Skeletal muscle tissue (tissue), 4 donors: ENCODE results near the gene RERE. TPM values are rescaled to one million over a fixed set of nuclear protein-coding genes. Genes with fewer than 3 reads are reported as not detected.

Experiments used
- H3K27ac ChIP-seq: one replicate; pipeline ENCODE4 v1.7.0; 2013; ENCODE audit warnings: mild to moderate bottlenecking, low read depth, low read length, inconsistent platforms
- H3K27me3 ChIP-seq, 3 donors: one replicate each; pipeline ENCODE4 v1.7.0; 2013; ENCODE audit warnings: low read length in 3 of 3; ENCODE audit not compliant: control insufficient read depth in 3 of 3, insufficient read depth in 3 of 3
- H3K36me3 ChIP-seq, 3 donors: one replicate each; pipeline ENCODE4 v1.7.0; 2013; ENCODE audit warnings: low read length in 3 of 3; ENCODE audit not compliant: control insufficient read depth in 3 of 3, insufficient read depth in 3 of 3
- H3K4me1 ChIP-seq, 3 donors: one replicate each; pipeline ENCODE4 v1.7.0; 2013; ENCODE audit warnings: low read length in 3 of 3, mild to moderate bottlenecking in 3 of 3; ENCODE audit not compliant: control insufficient read depth in 3 of 3, insufficient read depth in 3 of 3
- H3K4me3 ChIP-seq, 3 donors: one replicate each; pipeline ENCODE4 v1.7.0; 2013; ENCODE audit warnings: low read length in 3 of 3
- H3K9ac ChIP-seq, 3 donors: one replicate each; pipeline ENCODE4 v1.7.0; 2013; ENCODE audit warnings: low read length in 3 of 3, mild to moderate bottlenecking in 3 of 3, moderate library complexity in 2 of 3, low read depth in 1 of 3
- H3K9me3 ChIP-seq, 3 donors: one replicate each; pipeline ENCODE4 v1.7.0; 2013; ENCODE audit warnings: low read length in 3 of 3; ENCODE audit not compliant: control insufficient read depth in 3 of 3
- total RNA-seq: library from RNA; depleted of rRNA; stranded (reverse); fragments of >200 nt; gene quantifications from one replicate; pipeline ENCODE4 v1.2.3, GENCODE V29; 2014
- donor health status: Osteomylitis.

Gene RERE
- total RNA-seq, 1 donor from 2014 or later = 212 TPM

DNA sequence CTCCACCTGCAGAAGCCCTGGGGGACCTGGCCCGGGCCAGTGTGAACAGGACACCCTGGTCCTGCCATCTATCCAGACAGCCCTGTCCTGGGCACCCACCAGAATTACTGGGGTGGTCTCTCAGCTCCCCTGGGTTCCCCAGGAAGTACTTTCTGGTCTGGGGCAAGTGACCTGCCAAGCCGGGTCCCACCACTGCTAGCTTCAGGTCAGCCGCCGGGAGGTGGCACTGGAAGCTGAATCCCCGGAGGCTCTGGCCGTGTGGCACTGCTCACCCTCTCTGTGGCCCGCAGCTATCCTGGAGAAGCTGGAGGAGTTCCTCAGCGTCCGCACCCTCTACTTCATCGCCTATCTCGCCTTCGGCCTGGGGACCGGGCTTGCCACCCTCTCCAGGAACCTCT is 478.2 kb downstream of the RERE start:
- H3K4me3 ChIP-seq = no peak overlapping the region
- H3K9me3 ChIP-seq = no peaks in the 10 kb centered on the region
- H3K9ac ChIP-seq = no peak overlapping the region
- no peaks in the 10 kb centered on the region for H3K27me3 ChIP-seq
- H3K27ac ChIP-seq = no peak overlapping the region
- H3K4me1 ChIP-seq = peaks cover 9 to 10% (median 10%) of the 10 kb centered on the region in 3 donors
- H3K36me3 ChIP-seq = peaks cover 0 to 9% (median 0%) of the 10 kb centered on the region in 3 donors

DNA sequence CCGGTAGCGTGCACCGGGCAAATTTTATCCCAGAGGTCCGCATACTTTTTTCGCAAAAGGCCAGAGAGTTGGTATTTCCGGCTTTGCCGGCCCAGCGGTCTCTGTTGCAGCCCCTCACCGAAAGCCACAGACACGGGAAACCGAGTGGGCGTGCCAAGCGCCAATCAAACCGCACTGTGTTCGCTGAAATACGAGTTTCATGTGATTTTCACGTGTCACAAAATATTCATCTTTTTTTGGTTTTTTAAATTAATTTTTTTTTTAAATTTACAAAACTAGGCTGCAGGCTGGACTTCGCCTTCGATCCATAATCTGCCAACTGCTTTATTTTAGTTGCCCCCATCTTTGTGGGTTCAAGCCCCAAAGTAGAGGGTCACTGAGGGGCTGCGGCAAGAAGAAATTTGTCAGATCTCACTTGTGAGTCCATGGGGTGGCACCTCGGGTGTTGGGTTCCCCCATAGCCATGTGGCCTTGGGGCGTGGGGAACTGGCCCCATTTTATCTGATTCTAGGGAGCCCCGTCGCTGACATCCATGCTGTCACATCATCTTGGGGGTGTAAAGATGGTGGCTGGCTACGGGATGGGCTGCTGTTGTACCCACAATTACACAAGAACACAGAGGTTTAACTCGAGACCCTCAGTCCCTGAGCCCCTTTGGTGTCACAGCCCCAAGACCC is 478.8 kb downstream of the RERE start:
- Histone ChIP-seq H3K9ac (no peak overlapping the region), H3K4me1 (peaks cover 6 to 7% (median 7%) of the 10 kb centered on the region in 3 donors), H3K27ac (no peak overlapping the region), H3K4me3 (no peak overlapping the region), H3K36me3 (peaks cover 0 to 9% (median 0%) of the 10 kb centered on the region in 3 donors), H3K27me3 (no peaks in the 10 kb centered on the region), H3K9me3 (no peaks in the 10 kb centered on the region)

DNA sequence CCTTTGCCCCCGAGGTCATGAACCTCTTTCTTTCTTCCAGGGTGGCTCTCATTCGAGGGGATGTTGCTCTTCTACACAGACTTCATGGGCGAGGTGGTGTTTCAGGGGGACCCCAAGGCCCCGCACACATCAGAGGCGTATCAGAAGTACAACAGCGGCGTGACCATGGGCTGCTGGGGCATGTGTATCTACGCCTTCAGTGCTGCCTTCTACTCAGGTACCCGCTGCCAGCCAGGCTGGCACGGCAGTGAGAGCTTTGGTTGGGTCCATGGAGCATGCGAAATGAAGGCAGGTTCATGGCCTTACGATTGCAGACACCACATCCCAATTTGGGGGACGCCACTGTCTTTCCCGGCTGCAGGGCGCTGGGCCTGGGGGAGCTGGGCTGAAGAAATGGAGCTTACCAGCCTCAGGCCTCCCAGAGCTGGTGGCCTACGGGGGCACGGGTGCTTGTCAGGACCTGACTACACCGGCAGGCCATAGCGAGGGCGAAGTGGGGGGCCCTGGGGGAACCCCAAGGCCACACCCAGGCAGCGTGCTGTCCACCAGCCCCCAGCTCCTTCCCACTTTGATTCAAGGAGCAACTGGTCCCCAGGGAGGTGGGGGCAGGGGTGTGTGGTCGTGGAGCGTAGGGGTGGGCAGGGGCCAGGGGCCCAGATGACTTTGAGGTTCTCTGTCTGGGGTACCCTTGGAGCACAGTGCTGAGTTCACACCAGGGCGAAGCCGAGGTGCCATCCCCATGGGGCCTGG is 479.5 kb downstream of the RERE start:
- Histone ChIP-seq H3K4me3 (no peak overlapping the region), H3K27ac (no peak overlapping the region), H3K27me3 (no peaks in the 10 kb centered on the region), H3K36me3 (peaks cover 0 to 9% (median 0%) of the 10 kb centered on the region in 3 donors), H3K9ac (no peak overlapping the region), H3K9me3 (no peaks in the 10 kb centered on the region), H3K4me1 (peaks cover under 1 to 1% (median under 1%) of the 10 kb centered on the region in 3 donors)

DNA sequence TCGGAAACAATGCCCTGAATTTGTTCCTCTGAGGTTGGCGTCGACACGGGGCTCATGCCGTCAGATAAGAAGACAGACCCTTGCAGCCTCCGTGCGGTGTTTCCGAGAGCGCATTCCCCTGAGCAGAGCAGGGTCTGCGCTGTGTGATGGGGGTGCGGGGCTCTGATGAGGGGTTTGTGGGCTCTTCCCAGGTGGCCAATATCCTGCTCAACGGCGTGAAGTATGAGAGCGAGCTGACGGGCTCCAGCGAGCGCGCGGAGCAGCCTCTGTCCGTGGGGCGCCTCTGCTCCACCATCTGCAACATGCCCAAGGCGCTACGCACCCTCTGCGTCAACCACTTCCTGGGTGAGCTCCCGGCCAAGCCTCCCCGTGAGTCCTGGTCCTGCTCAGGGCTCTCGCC is 482.2 kb downstream of the RERE start:
- Histone ChIP-seq H3K27me3 (no peaks in the 10 kb centered on the region), H3K4me1 (no peaks in the 10 kb centered on the region), H3K27ac (no peak overlapping the region), H3K4me3 (no peak overlapping the region), H3K9ac (no peak overlapping the region), H3K36me3 (peaks cover 0 to 9% (median 0%) of the 10 kb centered on the region in 3 donors), H3K9me3 (no peaks in the 10 kb centered on the region)

DNA sequence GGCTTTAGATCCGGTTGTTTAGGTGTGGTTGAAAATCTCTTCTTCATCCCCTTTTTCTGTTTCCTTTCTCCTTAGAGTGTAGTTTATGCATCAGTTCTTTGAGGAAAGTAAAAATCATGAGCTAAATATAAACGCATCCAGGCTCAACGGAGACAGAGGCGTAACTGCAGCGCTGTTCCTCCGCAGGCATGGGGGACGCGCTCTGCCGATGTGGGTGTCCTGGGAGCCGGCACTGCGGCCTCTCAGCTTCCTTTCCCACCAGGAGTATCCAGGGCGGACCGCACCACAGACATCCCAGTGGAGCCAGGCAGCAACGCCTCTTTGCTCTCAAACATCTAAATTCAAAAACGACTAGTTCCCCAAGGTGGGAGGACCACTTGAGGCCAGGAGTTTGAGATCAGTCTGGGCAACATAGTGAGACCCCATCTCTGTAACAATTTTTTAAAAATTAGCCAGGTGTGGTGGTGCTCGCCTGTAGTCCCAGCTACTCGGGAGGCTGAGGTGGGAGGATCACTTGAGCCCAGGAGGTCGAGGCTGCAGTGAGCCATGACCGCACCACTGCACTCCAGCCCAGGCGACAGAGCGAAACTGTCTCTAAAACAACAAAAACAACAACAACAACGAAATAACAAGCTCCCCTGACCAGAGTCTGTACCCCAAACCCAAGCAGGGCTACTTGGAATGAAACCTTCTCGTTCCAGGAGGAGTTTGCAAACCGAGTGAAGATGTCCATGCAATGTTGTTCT is 483.2 kb downstream of the RERE start:
- Histone ChIP-seq H3K4me1 (no peaks in the 10 kb centered on the region), H3K27me3 (no peaks in the 10 kb centered on the region), H3K9ac (no peak overlapping the region), H3K9me3 (no peaks in the 10 kb centered on the region), H3K36me3 (peaks cover 0 to 8% (median 0%) of the 10 kb centered on the region in 3 donors), H3K27ac (no peak overlapping the region), H3K4me3 (no peak overlapping the region)

DNA sequence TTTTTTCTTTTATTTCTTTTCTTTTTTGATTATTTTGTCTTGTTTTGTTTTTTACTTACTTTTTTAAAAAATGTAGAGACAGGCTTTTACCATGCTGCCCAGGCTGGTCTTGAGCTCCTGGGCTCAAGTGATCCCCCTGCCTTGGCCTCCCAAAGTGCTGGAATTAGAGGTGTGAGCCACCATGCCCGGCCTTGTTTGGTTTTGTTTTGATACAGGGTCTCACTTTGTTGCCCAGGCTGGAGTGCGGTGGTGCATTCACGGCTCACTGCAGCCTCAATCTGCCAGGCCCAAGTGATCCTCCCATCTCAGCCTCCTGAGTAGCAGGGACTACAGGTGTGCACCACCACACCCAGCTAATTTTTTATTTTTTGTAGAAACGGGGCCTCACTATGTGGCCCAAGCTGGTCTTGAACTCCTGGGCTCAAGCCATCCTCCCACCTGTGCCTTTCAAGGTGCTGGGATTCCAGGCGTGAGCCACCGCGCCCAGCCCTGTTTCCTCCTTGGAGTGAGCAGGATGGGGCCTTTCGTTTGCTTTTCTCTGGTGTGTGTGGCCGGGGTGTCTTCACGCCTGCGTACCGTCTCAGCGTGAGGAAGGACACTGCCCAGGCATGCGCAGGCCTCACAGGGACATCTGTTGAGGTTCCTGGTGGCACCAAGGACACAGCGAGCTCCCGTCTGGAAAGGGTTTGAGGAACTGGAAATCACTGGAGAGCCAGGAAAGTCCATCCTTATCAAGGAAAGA is 484.0 kb downstream of the RERE start:
- Histone ChIP-seq H3K27me3 (no peaks in the 10 kb centered on the region), H3K36me3 (peaks cover 0 to 8% (median 0%) of the 10 kb centered on the region in 3 donors), H3K4me1 (no peaks in the 10 kb centered on the region), H3K9me3 (no peaks in the 10 kb centered on the region), H3K27ac (no peak overlapping the region), H3K4me3 (no peak overlapping the region), H3K9ac (no peak overlapping the region)

DNA sequence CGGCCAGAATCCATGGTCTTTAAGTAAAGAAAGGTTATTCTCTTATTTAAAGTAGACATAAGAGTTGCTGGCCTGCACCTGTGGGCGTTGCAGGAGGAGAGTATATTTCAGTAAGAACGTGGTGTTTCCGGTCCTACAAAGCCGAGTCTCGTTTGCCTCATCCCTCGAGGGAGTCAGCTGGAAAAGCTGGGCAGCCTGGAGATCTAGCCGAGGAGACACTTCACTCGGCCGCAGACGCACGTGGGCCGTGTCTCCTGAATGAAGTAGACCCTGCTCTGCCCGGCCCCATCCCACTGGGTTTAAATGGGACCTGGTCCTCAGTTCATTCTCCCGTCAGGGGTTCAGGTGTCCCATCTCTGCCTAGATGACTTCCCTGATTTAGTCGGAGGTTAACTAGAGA is 484.6 kb downstream of the RERE start:
- Histone ChIP-seq H3K9me3 (no peaks in the 10 kb centered on the region), H3K4me1 (no peaks in the 10 kb centered on the region), H3K27ac (no peak overlapping the region), H3K36me3 (peaks cover 0 to 6% (median 0%) of the 10 kb centered on the region in 3 donors), H3K4me3 (no peak overlapping the region), H3K9ac (no peak overlapping the region), H3K27me3 (no peaks in the 10 kb centered on the region)

DNA sequence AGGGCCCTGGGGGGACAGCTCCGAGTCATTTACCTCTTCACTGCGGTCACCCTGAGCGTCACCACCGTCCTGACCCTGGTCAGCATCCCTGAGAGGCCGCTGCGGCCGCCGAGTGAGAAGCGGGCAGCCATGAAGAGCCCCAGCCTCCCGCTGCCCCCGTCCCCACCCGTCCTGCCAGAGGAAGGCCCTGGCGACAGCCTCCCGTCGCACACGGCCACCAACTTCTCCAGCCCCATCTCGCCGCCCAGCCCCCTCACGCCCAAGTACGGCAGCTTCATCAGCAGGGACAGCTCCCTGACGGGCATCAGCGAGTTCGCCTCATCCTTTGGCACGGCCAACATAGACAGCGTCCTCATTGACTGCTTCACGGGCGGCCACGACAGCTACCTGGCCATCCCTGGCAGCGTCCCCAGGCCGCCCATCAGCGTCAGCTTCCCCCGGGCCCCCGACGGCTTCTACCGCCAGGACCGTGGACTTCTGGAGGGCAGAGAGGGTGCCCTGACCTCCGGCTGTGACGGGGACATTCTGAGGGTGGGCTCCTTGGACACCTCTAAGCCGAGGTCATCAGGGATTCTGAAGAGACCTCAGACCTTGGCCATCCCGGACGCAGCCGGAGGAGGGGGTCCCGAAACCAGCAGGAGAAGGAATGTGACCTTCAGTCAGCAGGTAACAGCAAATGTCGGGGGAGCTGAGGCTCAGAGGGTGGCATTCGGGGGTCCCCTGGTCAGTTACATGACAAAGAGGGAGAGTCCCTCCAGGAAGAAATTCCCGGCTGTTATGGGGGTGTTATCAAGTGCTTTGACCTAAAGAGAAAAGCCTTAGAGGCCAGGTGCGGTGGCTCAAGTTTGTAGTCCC is 486.9 kb downstream of the RERE start:
- peaks cover 0 to 3% (median 0%) of the 10 kb centered on the region in 3 donors for H3K36me3 ChIP-seq
- H3K4me1 ChIP-seq = no peaks in the 10 kb centered on the region
- no peak overlapping the region for H3K27ac ChIP-seq
- no peaks in the 10 kb centered on the region for H3K27me3 ChIP-seq
- H3K9me3 ChIP-seq = no peaks in the 10 kb centered on the region
- no peak overlapping the region for H3K9ac ChIP-seq
- H3K4me3 ChIP-seq = no peak overlapping the region

DNA sequence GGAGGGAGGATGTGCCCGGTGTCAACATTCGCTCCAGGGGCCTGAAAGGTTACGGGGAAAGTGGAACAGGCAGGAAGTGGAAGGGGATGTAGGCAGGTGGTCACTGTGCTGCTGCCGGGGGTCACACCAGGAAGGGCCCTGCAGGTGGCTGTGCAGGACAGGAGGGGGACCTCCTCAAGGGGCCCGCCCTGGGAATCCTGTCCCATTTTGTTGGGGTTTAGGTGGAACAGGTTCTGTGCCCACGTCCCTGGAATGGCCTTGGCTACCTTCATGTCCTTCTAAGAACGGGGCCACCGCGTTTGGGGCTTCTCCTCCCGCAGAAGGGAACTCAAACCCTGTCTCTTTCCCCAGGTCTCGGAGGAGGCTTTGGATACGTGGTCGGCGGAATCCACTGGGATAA is 487.6 kb downstream of the RERE start:
- Histone ChIP-seq H3K36me3 (peaks cover 0 to 2% (median 0%) of the 10 kb centered on the region in 3 donors), H3K9ac (no peak overlapping the region), H3K4me3 (no peak overlapping the region), H3K9me3 (no peaks in the 10 kb centered on the region), H3K4me1 (peaks cover 0 to 3% (median 0%) of the 10 kb centered on the region in 3 donors), H3K27ac (no peak overlapping the region), H3K27me3 (no peaks in the 10 kb centered on the region)
